ENCODE measurements around the gene NT5DC4.

DNA sequence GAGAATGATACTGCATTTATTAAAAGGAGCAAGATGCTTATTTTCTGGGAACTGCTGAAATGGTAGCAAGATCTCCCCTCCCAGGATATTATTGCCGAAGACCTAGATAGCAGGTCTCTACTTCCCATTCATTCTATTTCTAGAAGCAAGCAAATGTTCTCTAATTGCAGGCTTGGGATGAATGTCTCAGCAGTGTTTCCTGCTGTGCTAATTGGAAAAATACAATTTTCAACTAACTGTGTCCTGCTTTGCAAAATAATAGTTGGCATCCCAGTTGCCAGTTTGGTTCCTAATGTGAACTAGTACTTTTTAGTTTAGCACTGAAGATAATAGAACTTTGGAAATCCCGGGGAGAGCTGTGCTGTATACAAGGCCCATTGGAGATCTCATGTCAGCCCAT is 49.0 kb upstream of the NT5DC4 start:
- TF ChIP-seq, protein P1, sequence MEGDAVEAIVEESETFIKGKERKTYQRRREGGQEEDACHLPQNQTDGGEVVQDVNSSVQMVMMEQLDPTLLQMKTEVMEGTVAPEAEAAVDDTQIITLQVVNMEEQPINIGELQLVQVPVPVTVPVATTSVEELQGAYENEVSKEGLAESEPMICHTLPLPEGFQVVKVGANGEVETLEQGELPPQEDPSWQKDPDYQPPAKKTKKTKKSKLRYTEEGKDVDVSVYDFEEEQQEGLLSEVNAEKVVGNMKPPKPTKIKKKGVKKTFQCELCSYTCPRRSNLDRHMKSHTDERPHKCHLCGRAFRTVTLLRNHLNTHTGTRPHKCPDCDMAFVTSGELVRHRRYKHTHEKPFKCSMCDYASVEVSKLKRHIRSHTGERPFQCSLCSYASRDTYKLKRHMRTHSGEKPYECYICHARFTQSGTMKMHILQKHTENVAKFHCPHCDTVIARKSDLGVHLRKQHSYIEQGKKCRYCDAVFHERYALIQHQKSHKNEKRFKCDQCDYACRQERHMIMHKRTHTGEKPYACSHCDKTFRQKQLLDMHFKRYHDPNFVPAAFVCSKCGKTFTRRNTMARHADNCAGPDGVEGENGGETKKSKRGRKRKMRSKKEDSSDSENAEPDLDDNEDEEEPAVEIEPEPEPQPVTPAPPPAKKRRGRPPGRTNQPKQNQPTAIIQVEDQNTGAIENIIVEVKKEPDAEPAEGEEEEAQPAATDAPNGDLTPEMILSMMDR (IDR thresholded peaks at IDR 0.05), result no peak
- TF ChIP-seq POLR2A (IDR thresholded peaks at IDR 0.05), result no peak

Data from testis (tissue), 2 donors.